HG03280 (cell line): ENCODE results near the gene SS18L1.

Experiments
- ATAC-seq: cut with Tn5 transposase; IDR thresholded peaks from one replicate; pipeline ENCODE4 v1.9.1; 2021; ENCODE audit warnings: mild to moderate bottlenecking, moderate library complexity; ENCODE audit not compliant: unreplicated experiment

The SS18L1 gene

GRCh38 chr20:62168890-62169435 is 25.4 kb downstream of the SS18L1 start:
- no peak for ATAC-seq

- ATAC-seq = no peak
Measured at GRCh38 chr20:62170536-62170935, 27.0 kb downstream of the SS18L1 start.

- no peak for ATAC-seq
Measured at GRCh38 chr20:62171245-62171644, 27.7 kb downstream of the SS18L1 start.

- no peak for ATAC-seq
Measured at GRCh38 chr20:62172666-62173065, 29.1 kb downstream of the SS18L1 start.

DNA sequence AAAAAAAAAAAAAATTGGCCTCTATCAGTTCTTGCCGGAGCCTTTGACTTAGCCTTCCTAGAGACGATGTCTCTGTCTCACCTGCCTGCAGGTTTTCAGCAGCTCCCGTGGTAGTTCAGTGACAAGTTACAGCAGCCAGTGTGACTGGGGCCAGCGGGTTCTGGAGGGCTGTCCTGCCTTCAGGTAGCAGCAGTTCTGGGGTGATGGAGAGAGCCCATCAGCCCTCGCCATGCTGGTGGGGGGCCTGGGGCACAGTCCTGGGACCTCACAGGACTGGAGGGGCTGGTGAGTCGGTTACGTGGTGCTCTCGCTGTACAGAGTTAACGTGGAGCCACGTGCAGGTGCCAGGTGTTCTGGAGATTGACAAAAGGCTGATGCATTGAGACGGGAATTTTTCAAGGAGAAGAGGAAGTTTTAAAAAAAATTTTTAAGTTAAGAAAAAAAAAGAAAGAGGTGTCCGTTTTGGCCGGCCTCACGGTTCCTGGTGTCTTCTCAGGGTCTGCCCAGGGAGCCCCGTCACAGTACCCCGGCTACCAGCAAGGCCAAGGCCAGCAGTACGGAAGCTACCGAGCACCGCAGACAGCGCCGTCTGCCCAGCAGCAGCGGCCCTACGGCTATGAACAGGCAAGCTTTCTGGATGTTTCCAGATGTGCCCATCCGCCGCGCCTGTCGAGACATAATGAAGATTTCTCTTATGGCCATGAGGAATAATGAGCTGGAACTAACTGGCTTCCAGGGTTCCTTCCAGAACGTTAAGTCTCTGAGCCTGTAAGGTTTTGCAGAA is 30.6 kb downstream of the SS18L1 start:
- ATAC-seq = no peak

GRCh38 chr20:62174870-62175624 is 31.5 kb downstream of the SS18L1 start:
- no peak for ATAC-seq

DNA sequence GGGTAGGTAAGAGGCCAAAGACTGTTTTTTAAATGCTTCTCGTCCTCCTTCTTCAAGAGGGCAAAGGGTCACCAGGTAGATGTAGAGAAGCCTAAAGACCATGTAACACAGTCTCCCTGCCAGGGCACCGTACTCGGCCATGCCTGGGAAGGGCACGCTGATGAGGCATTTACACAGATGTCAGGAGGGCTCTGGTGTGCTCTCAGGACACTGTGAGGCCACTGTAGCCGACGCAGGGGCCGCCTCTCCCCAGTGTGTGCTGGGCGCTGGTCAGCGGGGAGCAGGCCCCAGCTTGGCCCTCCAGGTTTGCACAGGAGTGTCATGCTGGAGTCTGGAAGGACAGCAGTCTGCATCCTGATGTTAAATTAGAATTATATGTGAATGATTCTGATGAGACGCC is 32.1 kb downstream of the SS18L1 start:
- ATAC-seq = no peak

- ATAC-seq = no peak
Measured at GRCh38 chr20:62176866-62177265, 33.3 kb downstream of the SS18L1 start.

DNA sequence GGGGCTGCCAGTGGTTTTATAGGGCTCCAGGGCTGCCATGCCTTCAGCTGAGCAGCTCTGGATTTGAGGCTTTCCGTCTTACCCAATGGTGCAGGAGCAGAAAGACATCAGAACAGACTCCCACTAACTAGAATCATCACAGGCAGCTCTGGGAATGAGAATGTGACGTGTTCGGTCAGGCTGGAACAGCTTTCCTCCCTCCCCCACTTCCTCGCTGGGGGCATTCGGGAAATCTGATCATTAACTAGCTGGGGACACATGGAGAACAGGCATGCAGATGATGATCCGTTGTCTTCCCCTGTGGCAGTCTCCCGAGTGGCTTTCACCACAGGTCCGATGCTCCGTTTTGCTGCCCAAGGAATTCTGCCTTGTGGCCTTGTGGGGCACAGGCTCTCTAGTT is 33.7 kb downstream of the SS18L1 start:
- no peak for ATAC-seq

GRCh38 chr20:62178316-62179161 is 35.0 kb downstream of the SS18L1 start:
- no peak for ATAC-seq

GRCh38 chr20:62179162-62179504 is 35.6 kb downstream of the SS18L1 start:
- ATAC-seq = no peak

DNA sequence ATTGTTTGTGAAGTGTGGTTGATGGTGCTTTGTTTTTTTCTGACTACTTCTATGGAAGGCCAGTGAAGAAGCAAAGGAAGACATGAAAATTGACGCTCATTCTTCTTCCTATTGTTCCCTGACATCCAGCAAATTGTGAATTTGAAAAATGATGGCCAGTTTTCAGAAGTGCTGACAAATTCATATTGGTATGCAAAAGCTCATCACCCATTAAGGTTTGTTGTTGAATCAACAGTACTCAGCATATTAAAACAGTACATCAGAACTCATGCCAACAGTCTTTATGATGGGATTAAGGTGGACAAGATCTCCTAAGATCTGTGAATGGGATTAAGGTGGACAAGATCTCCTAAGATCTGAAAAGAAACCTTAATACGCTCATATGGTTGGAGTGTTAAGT is 38.2 kb downstream of the SS18L1 start:
- no peak for ATAC-seq

DNA sequence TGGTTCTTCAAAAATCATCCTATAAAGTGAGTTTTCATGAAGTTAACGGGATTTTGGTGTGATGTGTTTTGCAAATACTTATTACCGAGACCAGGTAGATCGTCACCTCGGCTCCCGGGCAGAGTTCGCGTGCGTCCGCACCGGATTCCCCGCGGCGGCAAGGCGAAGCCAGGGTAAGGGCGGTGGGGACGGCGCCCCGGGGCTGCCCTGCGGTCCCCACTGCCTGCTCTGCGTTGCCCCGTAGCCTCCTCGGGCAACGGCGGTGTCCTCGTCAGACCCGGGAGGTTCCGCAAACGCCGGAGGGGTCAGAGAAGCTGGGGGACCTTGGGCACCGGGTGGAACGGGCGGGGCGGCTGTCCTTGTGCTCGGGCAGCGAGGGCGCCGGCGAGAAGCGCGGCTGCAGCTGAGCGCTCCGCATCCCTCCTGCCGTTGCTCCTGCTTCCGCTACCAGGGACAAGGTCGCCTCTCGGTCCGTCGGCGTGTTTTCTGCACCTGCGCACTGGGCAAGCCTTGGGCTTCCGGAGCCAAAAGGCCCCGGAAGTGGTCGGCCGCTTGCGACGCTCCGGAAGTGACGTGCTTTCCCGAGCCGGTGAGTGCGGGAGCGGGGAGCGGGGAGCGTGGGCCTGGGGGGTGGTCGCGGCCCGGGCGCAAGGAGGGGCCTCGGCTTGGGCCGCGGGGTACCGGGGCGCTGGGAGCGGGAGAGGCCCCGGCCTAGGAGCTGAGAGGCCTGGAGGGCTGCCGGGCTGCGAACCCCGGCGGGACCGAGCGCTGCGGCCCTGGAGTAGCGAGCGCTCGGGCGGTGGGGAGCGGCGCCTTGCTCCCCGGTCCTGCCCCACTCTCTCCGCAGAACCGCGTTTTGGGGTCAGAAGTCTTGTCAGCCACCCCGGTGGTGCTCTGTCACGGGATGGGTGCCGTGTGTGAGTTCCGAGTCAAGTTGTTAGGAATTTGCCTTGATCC is 39.2 kb downstream of the SS18L1 start, which contains the start of gene MTG2:
MTG2 (plus strand) TSS at position 560 of the 957 bp plus-strand sequence. CDS start 10,393 bp downstream, outside the sequence.
- peak; percentile 90 for ATAC-seq

- no peak for ATAC-seq
Measured at GRCh38 chr20:62183426-62184142, 40.0 kb downstream of the SS18L1 start.

DNA sequence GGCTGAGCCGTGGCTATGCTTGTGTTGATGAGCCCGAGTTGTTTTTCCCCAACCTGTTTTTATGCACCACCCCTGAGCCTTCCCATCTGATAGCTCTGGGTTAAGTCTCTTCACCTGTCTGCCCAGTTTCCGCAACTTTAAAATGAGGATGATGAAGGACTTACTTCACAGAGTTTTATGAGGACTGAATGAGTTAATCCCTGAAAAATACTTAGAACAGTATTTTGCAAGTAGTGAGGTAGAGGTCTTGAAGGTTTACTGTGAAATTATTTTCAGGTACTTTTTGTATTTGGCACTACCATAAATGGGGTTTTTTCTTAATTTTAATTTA is 42.5 kb downstream of the SS18L1 start:
- ATAC-seq = no peak

DNA sequence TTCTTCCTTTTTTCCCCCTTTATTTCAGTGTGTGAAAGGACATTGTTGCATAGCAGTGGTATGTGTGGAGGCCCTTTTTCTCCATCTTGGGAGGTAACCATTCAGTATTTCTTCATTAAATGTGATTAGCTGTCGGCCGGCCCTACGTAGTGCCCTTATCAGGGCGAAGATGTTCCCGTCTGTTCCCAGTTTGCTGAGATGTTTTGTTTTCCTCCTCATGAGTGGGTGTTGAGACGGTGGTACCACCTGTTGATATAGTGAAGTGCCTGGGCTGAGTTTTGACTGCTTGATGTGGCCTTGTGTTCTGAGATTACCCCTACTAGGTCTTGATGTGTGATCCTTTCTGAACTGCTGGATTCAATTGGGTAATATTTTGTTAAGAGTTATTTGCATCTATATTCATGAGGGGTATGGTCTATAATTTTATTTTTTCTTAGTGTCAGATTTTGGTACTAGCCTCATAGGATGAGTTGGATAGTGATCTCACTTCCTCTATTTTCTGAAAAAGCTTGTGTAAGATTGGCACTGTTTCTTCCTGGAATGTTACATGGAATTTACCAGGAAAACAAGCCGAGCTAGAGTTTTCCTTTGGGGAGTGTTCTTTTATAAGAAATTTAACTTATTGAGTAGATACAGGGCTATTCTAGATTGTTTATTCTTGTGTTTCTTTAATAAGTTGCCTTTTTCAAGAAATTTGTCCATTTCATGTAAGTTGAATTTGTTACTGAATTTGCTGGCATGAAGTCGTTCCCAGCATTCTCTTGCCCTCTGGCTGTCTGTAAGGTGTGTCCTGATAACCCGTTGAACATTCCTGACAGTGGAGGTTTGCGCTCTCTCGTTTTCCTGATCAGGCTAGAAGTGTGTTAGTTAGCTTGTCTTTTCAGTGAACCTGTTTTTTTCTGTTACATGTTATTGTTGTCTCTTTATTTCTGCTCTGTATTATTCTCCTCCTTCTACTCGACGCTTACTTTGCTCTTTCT is 43.6 kb downstream of the SS18L1 start:
- no peak for ATAC-seq

DNA sequence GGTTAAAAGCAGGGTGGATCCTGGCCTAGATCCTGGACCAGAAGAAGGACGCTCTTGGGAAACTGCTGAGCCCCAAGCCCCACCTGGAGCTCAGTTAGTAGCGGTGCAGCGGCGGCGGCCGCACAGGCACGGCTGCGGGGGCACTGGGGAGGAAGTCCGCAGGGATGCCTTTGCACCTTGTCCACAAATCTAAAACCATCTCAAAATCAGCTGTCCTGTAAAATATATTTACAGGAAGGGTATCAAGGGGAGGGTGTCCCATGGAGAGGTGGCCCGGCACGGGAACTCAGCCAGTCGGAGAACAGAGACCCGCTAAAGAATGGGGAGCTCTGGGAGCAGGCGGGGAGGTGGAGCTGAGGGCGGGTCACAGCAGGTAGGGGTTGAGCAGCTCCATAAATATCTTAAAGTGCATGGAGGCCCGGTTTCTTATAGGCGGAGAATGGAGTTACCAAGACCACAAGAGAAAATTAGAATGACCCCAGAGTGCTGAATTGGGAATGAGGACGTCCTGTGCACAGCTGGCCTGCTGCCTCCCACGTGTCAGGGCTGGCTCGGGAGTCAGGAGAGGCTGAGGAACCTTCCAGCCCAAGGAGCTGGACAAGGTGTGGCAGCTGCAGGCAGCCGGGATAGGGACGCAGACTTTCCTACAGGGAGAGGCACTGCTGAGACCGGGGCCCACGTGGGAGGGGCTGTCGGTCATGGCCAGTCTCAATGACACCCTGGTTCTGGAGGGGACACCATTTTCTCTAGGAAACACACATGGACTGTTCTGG is 47.3 kb downstream of the SS18L1 start:
- ATAC-seq = no peak
